Colonic mucosa (tissue), 4 donors: ENCODE data around the gene FLOT1. TPM values are rescaled to one million over a fixed set of nuclear protein-coding genes. Genes with fewer than 3 reads are reported as not detected.
A peak's percentile ranks its signal among the peaks of the same experiment; 100 is the strongest.

Experiments
- DNase-seq: peaks from one replicate; pipeline ENCODE4 v3.0.0-alpha.2; 2020
- H3K27ac ChIP-seq: fragments of 200-600 bp; one replicate; pipeline ENCODE4 v1.8.0; 2021
- H3K27me3 ChIP-seq: fragments of 200-600 bp; one replicate; pipeline ENCODE4 v1.8.0; 2021
- H3K36me3 ChIP-seq: fragments of 200-600 bp; one replicate; pipeline ENCODE4 v1.8.0; 2021
- H3K4me1 ChIP-seq: fragments of 200-600 bp; one replicate; pipeline ENCODE4 v1.8.0; 2021; ENCODE audit warnings: mild to moderate bottlenecking
- H3K4me3 ChIP-seq: fragments of 200-600 bp; one replicate; pipeline ENCODE4 v1.8.0; 2021
- H3K9ac ChIP-seq, 2 donors: one replicate each; pipeline ENCODE4 v1.7.0; 2013; ENCODE audit warnings: control low read depth in 2 of 2, low read depth in 2 of 2, low read length in 2 of 2
- H3K9me3 ChIP-seq: fragments of 200-600 bp; one replicate; pipeline ENCODE4 v1.8.0; 2021
- intact Hi-C: fragments of 100-400 bp; cut with DNase I; formaldehyde crosslinking; loops from one replicate; pipeline ENCODE4 v1.14.1; 2022
- total RNA-seq, 2 donors: library from RNA; stranded (reverse); fragmentation: NEBNext Ultra II Directional in 1 of 2; extraction: Animal tissue kit (Norgen Biotek cat#: 25700) in 1 of 2; gene quantifications; one replicate each; pipeline ENCODE4 v1.2.1, GENCODE V29; 2021
- TF ChIP-seq, protein P1 (sequence below): fragments of 200-600 bp; IDR thresholded peaks from one replicate; pipeline ENCODE4 v1.8.0; 2022; ENCODE audit warnings: antibody characterized with exemption, mild to moderate bottlenecking
- donor health status: healthy.
- donor health status: DM: no; HTN: no; CAD: no.
- donor health status: DM: no; HTN: no; CAD: no.

FLOT1 gene
- total RNA-seq, 2 donors from 2014 or later: 130 to 158 TPM

DNA sequence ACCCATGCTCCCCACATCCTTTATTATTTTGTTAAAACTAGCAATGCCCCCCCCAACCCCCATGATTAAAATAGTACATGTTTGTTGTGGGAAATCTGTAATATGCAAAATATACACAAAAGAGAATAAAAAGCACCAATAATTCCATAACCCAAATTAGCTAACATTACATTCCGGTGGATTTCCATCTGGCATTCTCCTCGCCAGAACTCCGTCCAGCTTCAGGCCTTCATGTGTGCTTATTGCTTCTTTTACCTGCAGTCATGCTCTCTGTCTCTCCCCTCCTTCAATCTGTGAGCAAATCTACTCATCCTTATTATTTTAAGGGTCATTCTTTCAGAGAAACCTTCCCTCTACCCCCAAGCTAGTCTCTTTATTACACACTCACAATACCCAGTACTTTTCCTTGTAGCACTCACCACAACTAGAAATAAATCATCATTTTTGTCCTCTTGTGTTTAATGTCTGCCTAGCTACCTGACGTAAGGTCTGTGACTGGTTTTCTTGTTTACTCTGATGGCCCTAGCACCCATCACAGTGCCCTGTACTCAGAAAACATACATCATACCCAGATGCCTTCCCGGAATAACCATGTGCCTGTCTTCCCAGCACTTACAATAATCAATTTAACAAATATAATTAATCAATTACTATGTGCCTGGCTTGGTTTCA is 27.5 kb upstream of the FLOT1 start:
- Histone ChIP-seq H3K36me3 (no peaks in the 10 kb centered on the region), H3K4me3 (no peak overlapping the region), H3K27ac (peak overlapping the region; percentile 22), H3K4me1 (no peaks in the 10 kb centered on the region), H3K27me3 (no peaks in the 10 kb centered on the region), H3K9me3 (no peaks in the 10 kb centered on the region), H3K9ac (no peak overlapping the region)
- no peak for DNase-seq
- intact Hi-C loops: no loop called here
- TF ChIP-seq, protein P1, sequence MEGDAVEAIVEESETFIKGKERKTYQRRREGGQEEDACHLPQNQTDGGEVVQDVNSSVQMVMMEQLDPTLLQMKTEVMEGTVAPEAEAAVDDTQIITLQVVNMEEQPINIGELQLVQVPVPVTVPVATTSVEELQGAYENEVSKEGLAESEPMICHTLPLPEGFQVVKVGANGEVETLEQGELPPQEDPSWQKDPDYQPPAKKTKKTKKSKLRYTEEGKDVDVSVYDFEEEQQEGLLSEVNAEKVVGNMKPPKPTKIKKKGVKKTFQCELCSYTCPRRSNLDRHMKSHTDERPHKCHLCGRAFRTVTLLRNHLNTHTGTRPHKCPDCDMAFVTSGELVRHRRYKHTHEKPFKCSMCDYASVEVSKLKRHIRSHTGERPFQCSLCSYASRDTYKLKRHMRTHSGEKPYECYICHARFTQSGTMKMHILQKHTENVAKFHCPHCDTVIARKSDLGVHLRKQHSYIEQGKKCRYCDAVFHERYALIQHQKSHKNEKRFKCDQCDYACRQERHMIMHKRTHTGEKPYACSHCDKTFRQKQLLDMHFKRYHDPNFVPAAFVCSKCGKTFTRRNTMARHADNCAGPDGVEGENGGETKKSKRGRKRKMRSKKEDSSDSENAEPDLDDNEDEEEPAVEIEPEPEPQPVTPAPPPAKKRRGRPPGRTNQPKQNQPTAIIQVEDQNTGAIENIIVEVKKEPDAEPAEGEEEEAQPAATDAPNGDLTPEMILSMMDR: no peak

DNA sequence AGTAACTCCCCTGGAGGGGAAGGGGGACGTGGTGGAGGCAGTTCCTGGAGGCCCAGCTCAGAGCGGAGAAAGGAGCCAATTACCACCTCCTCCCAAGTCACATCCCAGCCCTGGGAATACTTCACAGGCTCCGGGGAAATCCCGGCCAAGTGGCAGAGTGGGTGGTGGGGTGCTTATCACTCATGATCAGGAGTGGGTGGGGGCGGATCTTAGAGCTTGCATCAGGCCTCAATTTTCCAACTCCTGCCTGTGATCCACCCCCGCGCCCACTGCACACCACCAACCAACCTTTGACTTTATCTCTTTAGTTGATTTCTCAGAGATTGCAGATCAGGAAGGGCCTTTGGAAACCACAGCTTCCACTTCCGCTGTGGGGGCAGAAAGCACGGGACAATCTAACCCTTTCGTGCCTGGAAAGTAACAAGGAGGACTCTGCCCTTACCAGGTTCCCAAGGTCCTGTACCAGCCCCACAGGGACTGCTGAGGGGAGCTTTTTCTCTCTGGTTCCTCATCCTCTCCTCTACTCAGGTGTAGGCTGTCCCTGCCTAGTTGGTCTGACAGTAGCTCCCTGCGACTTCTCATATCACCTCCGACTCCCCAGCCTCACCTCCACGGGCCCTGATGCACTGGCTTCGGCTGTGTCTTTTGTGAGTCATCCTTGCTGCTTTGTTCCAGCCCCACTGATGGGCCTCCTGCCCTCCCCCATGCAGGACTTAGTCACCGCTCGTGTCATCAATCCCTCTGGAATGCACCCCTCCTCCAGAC is 26.8 kb upstream of the FLOT1 start:
- Histone ChIP-seq H3K9me3 (no peaks in the 10 kb centered on the region), H3K27me3 (no peaks in the 10 kb centered on the region), H3K9ac (peak overlapping the region in 1 of 2 donors; percentile 28), H3K36me3 (no peaks in the 10 kb centered on the region), H3K27ac (peak overlapping the region; percentile 39), H3K4me1 (no peaks in the 10 kb centered on the region), H3K4me3 (no peak overlapping the region)
- no peak for DNase-seq
- TF ChIP-seq, protein P1: no peak
- intact Hi-C loops: no loop called here

DNA sequence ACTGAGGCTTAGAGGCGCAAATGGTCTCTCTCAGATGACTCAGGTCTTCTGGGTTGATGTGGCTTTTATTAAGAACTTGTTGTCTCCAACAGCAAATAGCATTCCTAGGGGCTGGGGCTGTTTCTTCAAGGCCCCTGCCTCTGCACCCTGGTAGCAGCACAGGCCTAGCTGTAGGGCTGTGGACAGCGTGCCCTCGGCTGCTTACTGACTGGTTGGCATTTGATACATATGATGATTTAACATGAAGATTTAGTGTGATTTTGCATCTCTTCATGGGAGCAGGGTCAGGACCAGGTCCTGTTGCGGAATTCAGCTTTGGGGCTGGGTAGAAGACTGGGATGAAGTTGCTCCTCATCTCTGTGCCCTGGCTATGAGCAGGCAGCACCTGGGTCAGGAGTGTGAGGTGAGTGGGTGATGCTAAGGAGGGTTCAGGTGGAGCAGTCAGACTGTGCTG is 26.2 kb upstream of the FLOT1 start:
- intact Hi-C loops: no loop called here
- no peaks in the 10 kb centered on the region for H3K27me3 ChIP-seq
- H3K27ac ChIP-seq: no peak overlapping the region
- no peak overlapping the region for H3K9ac ChIP-seq
- H3K4me3 ChIP-seq: no peak overlapping the region
- no peak for DNase-seq
- H3K4me1 ChIP-seq: no peaks in the 10 kb centered on the region
- TF ChIP-seq, protein P1: no peak
- H3K9me3 ChIP-seq: no peaks in the 10 kb centered on the region
- H3K36me3 ChIP-seq: no peaks in the 10 kb centered on the region

DNA sequence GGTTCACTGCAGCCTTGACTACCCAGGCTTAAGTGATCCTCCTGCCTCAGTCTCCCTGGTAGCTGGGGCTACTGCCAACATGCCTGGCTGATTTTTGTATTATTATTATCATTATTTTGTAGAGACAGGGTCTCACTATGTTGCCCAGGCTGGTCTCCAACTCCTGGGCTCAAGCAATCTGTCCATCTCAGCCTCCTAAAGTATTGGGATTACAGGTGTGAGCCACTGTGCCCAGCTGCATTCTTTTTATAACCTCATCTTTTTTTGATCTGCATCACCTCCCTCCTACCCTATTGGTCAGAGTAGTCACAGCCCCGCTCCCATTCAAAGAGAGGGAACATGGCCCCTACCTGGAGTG is 25.4 kb upstream of the FLOT1 start:
- no peaks in the 10 kb centered on the region for H3K9me3 ChIP-seq
- intact Hi-C loops: no loop called here
- no peaks in the 10 kb centered on the region for H3K36me3 ChIP-seq
- H3K27ac ChIP-seq: no peak overlapping the region
- H3K4me3 ChIP-seq: no peak overlapping the region
- TF ChIP-seq, protein P1: no peak
- no peak overlapping the region for H3K9ac ChIP-seq
- H3K4me1 ChIP-seq: no peaks in the 10 kb centered on the region
- H3K27me3 ChIP-seq: no peaks in the 10 kb centered on the region
- DNase-seq: no peak

DNA sequence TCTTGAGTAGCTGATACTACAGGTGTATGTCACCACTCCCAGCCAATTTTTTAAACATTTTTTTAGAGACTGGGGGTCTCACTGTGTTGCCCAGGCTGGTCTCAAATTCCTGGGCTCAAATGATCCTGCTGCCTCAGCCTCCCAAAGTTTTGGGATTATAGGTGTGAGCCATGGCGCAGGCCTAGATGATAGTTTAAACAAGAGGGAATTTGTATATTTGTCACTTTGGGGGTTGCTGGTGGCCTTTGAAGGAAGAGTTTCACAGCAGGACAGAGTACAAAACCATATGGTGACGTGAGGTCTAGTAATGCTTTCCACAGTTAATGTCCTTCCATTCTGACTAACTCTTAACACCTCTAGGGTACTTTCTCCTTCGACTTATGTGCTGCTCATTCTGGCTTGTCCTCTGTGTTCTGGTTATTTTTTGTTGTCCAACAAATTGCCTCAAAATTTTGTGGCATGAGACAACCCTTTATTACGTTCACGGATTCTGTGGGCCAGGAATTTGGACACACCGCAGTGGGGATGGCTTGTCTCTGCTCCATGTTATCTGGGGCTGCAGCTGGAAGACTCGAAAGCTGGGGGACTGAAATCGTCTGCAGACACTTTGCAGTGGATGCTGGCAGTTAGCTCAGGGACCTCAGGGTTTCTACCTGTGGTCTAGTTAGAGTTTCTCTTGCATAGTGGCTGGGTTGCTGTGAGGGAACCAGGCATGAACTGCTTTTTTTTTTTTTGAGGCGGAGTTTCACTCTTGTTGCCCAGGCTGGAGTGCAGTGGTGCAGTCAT is 24.9 kb upstream of the FLOT1 start:
- H3K4me3 ChIP-seq: no peak overlapping the region
- no peaks in the 10 kb centered on the region for H3K4me1 ChIP-seq
- no peaks in the 10 kb centered on the region for H3K36me3 ChIP-seq
- TF ChIP-seq, protein P1: no peak
- intact Hi-C loops: no loop called here
- no peaks in the 10 kb centered on the region for H3K9me3 ChIP-seq
- H3K27ac ChIP-seq: no peak overlapping the region
- no peak for DNase-seq
- H3K27me3 ChIP-seq: no peaks in the 10 kb centered on the region
- H3K9ac ChIP-seq: no peak overlapping the region
